H1 (cell line): Measurements from ENCODE around the gene ZMIZ1. TPM values are rescaled to one million over a fixed set of nuclear protein-coding genes. Genes with fewer than 3 reads are reported as not detected.

Experiments
- ATF3 ChIP-seq: IDR thresholded peaks from 2 replicates; pipeline ENCODE4 v1.6.1; 2011; ENCODE audit warnings: low read depth, mild to moderate bottlenecking, low read length; ENCODE audit not compliant: insufficient read depth
- CBX5 ChIP-seq: fragments of 300-800, 300-1000 bp; sonication (generic); IDR thresholded peaks from 2 replicates; pipeline ENCODE4 v1.7.1; 2016; ENCODE audit warnings: antibody characterized with exemption, low read length, low read depth
- EZH2 ChIP-seq: fragments of 200-600 bp; sonication (generic); IDR thresholded peaks from 2 replicates; pipeline ENCODE4 v1.7.1; 2012; ENCODE audit warnings: low read depth, mild to moderate bottlenecking, moderate library complexity, low read length, inconsistent platforms; ENCODE audit not compliant: severe bottlenecking
- RNF2 ChIP-seq: fragments of 200-900, 300-1000 bp; sonication (generic); IDR thresholded peaks from 2 replicates; pipeline ENCODE4 v1.7.1; 2016; ENCODE audit warnings: borderline replicate concordance, low read depth, mild to moderate bottlenecking, antibody characterized with exemption, low read length; ENCODE audit not compliant: poor library complexity, severe bottlenecking; ENCODE audit errors: missing control alignments
- YY1 ChIP-seq: IDR thresholded peaks from 2 replicates; pipeline ENCODE4 v1.6.1; 2011; ENCODE audit warnings: low read depth, mild to moderate bottlenecking, low read length
- polyA plus RNA-seq, 7 experiments: library from polyadenylated mRNA; depleted of rRNA in 3 of 7; stranded (reverse) in 5 of 7; unstranded in 2 of 7; fragments of >200 nt in 5 of 7; fragments of 200-250 nt in 2 of 7; gene quantifications; 1 replicate in 5 of 7; 2 replicates in 1 of 7; 4 replicates in 1 of 7; pipeline versions ENCODE4 v1.2.1 to v1.2.3, GENCODE V29; 2011 to 2013; ENCODE audit warnings: missing spikeins in 2 of 7, mixed read lengths in 2 of 7
- total RNA-seq: library from RNA; stranded (reverse); fragmentation: NEBNext Ultra II Directional; extraction: Animal tissue kit (Norgen Biotek cat#: 25700); gene quantifications from 2 replicates; pipeline ENCODE4 v1.2.1, GENCODE V29; 2021

Gene ZMIZ1
- total and polyA plus RNA-seq, 2 of the 8 experiments (the other 6 are each of a cell fraction or from before 2014, with no cell fraction given): 8.1 to 28.0 TPM

DNA sequence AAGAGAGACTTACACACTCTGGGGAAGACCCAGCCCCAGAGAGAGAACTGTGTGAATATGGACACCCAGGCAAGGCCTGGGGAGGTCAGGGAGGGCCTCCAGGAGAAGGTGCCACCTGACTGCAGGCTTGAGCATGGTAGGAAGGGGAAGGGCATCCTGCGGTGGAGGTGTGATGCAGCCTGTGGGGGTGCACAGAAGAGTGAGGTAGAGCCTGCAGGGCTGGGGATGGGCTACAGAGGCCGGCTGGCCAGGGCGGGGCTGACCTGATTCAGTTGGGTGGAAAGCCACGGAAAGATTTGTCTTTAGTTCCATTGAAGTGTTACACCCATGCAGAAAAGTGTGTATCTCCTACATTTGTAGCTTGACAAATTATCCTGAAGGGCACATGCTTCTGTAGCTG, 47.6 kb downstream of the ZMIZ1 start (continued):
- TF ChIP-seq RNF2 (no peak), YY1 (no peak), EZH2 (no peak), CBX5 (no peak), ATF3 (no peak)
